T-helper 1 cell treated with Interleukin-12 subunit alpha and Interleukin-12 subunit beta and Interleukin-4 antibody, amounts not matched to agents 30 μg/mL and 1 μg/mL, for 36 hours (primary cell): ENCODE results near the gene DHRS4L2.
"Not testable (repeated sequence)": the region's sequence is repeated elsewhere in the genome, so short reads cannot be mapped to it uniquely, and the experiment has no call there.

ENCODE experiments used
- H3K27ac Mint-ChIP-seq: one replicate; pipeline ENCODE4 v1.8.0; 2021; ENCODE audit warnings: mild to moderate bottlenecking, mixed read lengths
- H3K27me3 Mint-ChIP-seq: one replicate; pipeline ENCODE4 v1.8.0; 2021; ENCODE audit warnings: low read depth, mixed read lengths
- H3K36me3 Mint-ChIP-seq: one replicate; pipeline ENCODE4 v1.8.0; 2021; ENCODE audit warnings: low read depth, mixed read lengths
- H3K4me1 Mint-ChIP-seq: one replicate; pipeline ENCODE4 v1.8.0; 2021; ENCODE audit warnings: low read depth, mixed read lengths
- H3K4me3 Mint-ChIP-seq: one replicate; pipeline ENCODE4 v1.8.0; 2021; ENCODE audit warnings: mild to moderate bottlenecking, moderate library complexity, mixed read lengths
- H3K9me3 Mint-ChIP-seq: one replicate; pipeline ENCODE4 v1.8.0; 2021; ENCODE audit warnings: mixed read lengths

Gene DHRS4L2

GRCh38 chr14:24024939-24025418, 36.2 kb downstream of the DHRS4L2 start:
- H3K4me3 Mint-ChIP-seq, H3K4me1 Mint-ChIP-seq, H3K27ac Mint-ChIP-seq, H3K36me3 Mint-ChIP-seq: not testable (repeated sequence)
- Mint-ChIP-seq H3K9me3 (peaks cover 10% of the 10 kb centered on the region), H3K27me3 (peaks cover 39% of the 10 kb centered on the region)

GRCh38 chr14:24029687-24030086, 41.0 kb downstream of the DHRS4L2 start:
- Mint-ChIP-seq H3K27me3 (peaks cover 39% of the 10 kb centered on the region), H3K9me3 (peaks cover 35% of the 10 kb centered on the region)
- not testable (repeated sequence) for H3K4me3 Mint-ChIP-seq, H3K36me3 Mint-ChIP-seq, H3K27ac Mint-ChIP-seq, H3K4me1 Mint-ChIP-seq

- not testable (repeated sequence) for H3K36me3 Mint-ChIP-seq, H3K4me3 Mint-ChIP-seq, H3K27ac Mint-ChIP-seq
- Mint-ChIP-seq H3K9me3 (peaks cover 35% of the 10 kb centered on the region), H3K4me1 (peaks cover 10% of the 10 kb centered on the region), H3K27me3 (peaks cover 28% of the 10 kb centered on the region)
Observed at GRCh38 chr14:24031331-24031730, 42.6 kb downstream of the DHRS4L2 start.

GRCh38 chr14:24032727-24033418, 44.1 kb downstream of the DHRS4L2 start:
- no peak overlapping the region for H3K27ac Mint-ChIP-seq
- peaks cover 16% of the 10 kb centered on the region for H3K4me1 Mint-ChIP-seq
- no peak overlapping the region for H3K4me3 Mint-ChIP-seq
- H3K27me3 Mint-ChIP-seq, result peaks cover 15% of the 10 kb centered on the region
- peaks cover 29% of the 10 kb centered on the region for H3K9me3 Mint-ChIP-seq
- peaks cover 3% of the 10 kb centered on the region for H3K36me3 Mint-ChIP-seq

- H3K27me3 Mint-ChIP-seq, result peaks cover 11% of the 10 kb centered on the region
- H3K36me3 Mint-ChIP-seq, result not testable (repeated sequence)
- H3K27ac Mint-ChIP-seq, result peak overlapping the region; percentile 36
- H3K4me1 Mint-ChIP-seq, result peaks cover 16% of the 10 kb centered on the region
- H3K4me3 Mint-ChIP-seq, result peak overlapping the region; percentile 94
- H3K9me3 Mint-ChIP-seq, result peaks cover 29% of the 10 kb centered on the region
Observed at GRCh38 chr14:24035769-24036168, 47.0 kb downstream of the DHRS4L2 start.

- Mint-ChIP-seq H3K27me3 (peaks cover 6% of the 10 kb centered on the region), H3K9me3 (peaks cover 23% of the 10 kb centered on the region), H3K36me3 (peaks cover 2% of the 10 kb centered on the region), H3K4me1 (peaks cover 16% of the 10 kb centered on the region), H3K4me3 (peak overlapping the region; percentile 94), H3K27ac (peak overlapping the region; percentile 85)
Observed at GRCh38 chr14:24036169-24036962, 47.6 kb downstream of the DHRS4L2 start.

- Mint-ChIP-seq H3K9me3 (peaks cover 16% of the 10 kb centered on the region), H3K4me1 (peaks cover 16% of the 10 kb centered on the region), H3K27ac (peak overlapping the region; percentile 85), H3K4me3 (peak overlapping the region; percentile 94)
- H3K36me3 Mint-ChIP-seq, H3K27me3 Mint-ChIP-seq: not testable (repeated sequence)
Observed at GRCh38 chr14:24036963-24037657, 48.4 kb downstream of the DHRS4L2 start.

- Mint-ChIP-seq H3K9me3 (peaks cover 11% of the 10 kb centered on the region), H3K36me3 (no peaks in the 10 kb centered on the region), H3K27ac (no peak overlapping the region), H3K4me3 (no peak overlapping the region), H3K4me1 (peaks cover 16% of the 10 kb centered on the region), H3K27me3 (peaks cover 10% of the 10 kb centered on the region)
Observed at GRCh38 chr14:24037658-24038037, 48.9 kb downstream of the DHRS4L2 start.

- peaks cover 14% of the 10 kb centered on the region for H3K27me3 Mint-ChIP-seq
- peaks cover 5% of the 10 kb centered on the region for H3K9me3 Mint-ChIP-seq
- H3K4me3 Mint-ChIP-seq, result no peak overlapping the region
- H3K36me3 Mint-ChIP-seq, result no peaks in the 10 kb centered on the region
- peaks cover 16% of the 10 kb centered on the region for H3K4me1 Mint-ChIP-seq
- no peak overlapping the region for H3K27ac Mint-ChIP-seq
Observed at GRCh38 chr14:24038686-24039085, 50.0 kb downstream of the DHRS4L2 start.

GRCh38 chr14:24040692-24041091, 52.0 kb downstream of the DHRS4L2 start:
- Mint-ChIP-seq H3K27ac (no peak overlapping the region), H3K9me3 (no peaks in the 10 kb centered on the region), H3K27me3 (peaks cover 18% of the 10 kb centered on the region), H3K4me1 (peaks cover 9% of the 10 kb centered on the region), H3K4me3 (no peak overlapping the region), H3K36me3 (no peaks in the 10 kb centered on the region)

- no peak overlapping the region for H3K4me3 Mint-ChIP-seq
- peaks cover 26% of the 10 kb centered on the region for H3K27me3 Mint-ChIP-seq
- no peaks in the 10 kb centered on the region for H3K9me3 Mint-ChIP-seq
- no peaks in the 10 kb centered on the region for H3K36me3 Mint-ChIP-seq
- no peaks in the 10 kb centered on the region for H3K4me1 Mint-ChIP-seq
- H3K27ac Mint-ChIP-seq, result no peak overlapping the region
Observed at GRCh38 chr14:24042746-24043145, 54.0 kb downstream of the DHRS4L2 start.

GRCh38 chr14:24049002-24049401, 60.3 kb downstream of the DHRS4L2 start:
- H3K4me3 Mint-ChIP-seq, H3K27ac Mint-ChIP-seq, H3K36me3 Mint-ChIP-seq: not testable (repeated sequence)

GRCh38 chr14:24050753-24051152, 62.0 kb downstream of the DHRS4L2 start:
- Mint-ChIP-seq H3K4me1 (peaks cover 12% of the 10 kb centered on the region), H3K27ac (peak overlapping the region; percentile 62), H3K4me3 (peak overlapping the region; percentile 81), H3K27me3 (peaks cover 43% of the 10 kb centered on the region)
- not testable (repeated sequence) for H3K36me3 Mint-ChIP-seq, H3K9me3 Mint-ChIP-seq

More at GRCh38 chr14:24049002-24049401, 60.3 kb downstream of the DHRS4L2 start:
- not testable (repeated sequence) for H3K9me3 Mint-ChIP-seq
- peaks cover 12% of the 10 kb centered on the region for H3K4me1 Mint-ChIP-seq
- peaks cover 43% of the 10 kb centered on the region for H3K27me3 Mint-ChIP-seq

- H3K4me3 Mint-ChIP-seq, result peak overlapping the region; percentile 81
- peak overlapping the region; percentile 62 for H3K27ac Mint-ChIP-seq
- no peaks in the 10 kb centered on the region for H3K9me3 Mint-ChIP-seq
- no peaks in the 10 kb centered on the region for H3K36me3 Mint-ChIP-seq
- H3K27me3 Mint-ChIP-seq, result peaks cover 41% of the 10 kb centered on the region
- peaks cover 12% of the 10 kb centered on the region for H3K4me1 Mint-ChIP-seq
Observed at GRCh38 chr14:24051176-24051788, 62.6 kb downstream of the DHRS4L2 start.
